NCI-H2029 treated with DMSO at 0.1 percent for 48 hours (cell line): ENCODE data around the gene PTRHD1.

Experiments used
- DNase-seq: peaks from one replicate; lab custom pipeline; 2025; lab: John Stamatoyannopoulos, UW

The PTRHD1 gene

GRCh38 chr2:24756789-24757188 lies 36.4 kb downstream of the PTRHD1 start:
- DNase-seq, result no peak

GRCh38 chr2:24754985-24755705 lies 38.0 kb downstream of the PTRHD1 start:
- DNase-seq, result peak; percentile 19

DNA sequence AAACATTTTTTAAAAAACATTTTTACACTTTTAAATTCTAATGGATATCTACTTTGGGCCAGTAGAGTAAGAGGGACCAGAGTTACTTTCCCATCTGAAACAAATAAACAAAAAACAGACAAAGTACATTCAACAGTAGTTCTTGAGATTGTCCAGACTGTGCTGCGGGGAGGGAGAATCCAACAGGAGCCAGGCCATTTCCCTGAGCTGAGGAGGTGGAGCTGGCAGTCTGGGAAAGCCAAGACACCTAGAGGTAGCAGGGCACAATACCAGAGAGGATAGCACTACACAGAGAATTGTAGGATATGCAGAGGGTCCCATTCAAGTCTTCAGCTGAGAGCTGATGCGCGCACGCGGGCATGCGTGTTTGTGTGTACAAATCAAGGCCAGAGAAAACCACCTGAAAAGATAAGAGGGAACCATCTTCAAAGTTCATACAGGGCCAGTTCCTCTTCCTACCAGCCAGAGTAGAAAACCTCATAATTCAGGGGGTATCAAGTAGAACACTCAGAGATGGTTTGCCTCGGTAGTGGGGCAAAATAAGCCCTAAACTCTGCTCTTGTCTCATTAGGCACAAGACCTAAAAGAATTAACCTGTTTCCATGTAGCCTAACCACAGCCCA lies 44.0 kb downstream of the PTRHD1 start:
- no peak for DNase-seq

DNA sequence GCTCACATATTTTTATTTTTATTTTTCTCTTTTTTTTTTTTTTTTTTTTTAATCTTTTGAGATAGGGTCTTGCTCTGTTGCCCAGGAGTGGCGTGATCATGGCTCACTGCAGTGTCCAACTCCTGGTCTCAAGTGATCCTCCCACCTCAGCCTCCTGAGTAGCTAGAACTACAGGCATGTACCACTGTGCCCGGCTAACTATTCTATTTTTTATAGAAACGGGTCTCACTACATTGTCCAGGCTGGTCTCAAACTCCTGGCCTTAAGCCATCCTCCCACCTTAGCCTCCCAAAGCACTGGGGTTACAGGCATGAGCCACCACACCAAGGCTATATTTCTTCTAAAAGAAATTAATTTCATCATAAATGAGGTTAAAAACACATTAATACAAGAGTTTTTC lies 45.9 kb downstream of the PTRHD1 start:
- no peak for DNase-seq

DNA sequence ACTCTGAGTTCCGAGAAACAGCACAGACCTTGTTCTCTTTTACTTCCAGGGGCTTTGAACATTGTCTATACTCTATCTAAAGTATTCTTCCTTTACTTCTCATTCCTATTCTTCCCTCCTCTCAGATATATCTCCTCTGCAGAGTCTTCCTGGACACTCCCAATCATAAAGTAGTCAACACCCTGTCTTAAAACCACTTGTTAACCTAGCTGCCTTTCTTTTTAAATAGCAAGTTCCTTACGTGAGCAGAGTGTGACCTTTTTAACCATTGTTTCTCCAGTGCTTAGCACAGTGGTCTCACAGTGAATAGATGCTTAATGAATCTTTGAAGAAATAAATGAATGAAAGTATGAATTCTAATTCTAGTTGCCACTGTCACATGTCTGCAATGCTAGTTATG lies 47.4 kb downstream of the PTRHD1 start:
- no peak for DNase-seq

- DNase-seq, result no peak
These were observed 48.8 kb downstream of the PTRHD1 start for GRCh38 chr2:24744356-24744755.

- no peak for DNase-seq
These were observed 49.3 kb downstream of the PTRHD1 start for GRCh38 chr2:24743924-24744323.

- no peak for DNase-seq
These were observed 50.5 kb downstream of the PTRHD1 start for GRCh38 chr2:24742730-24743129.

GRCh38 chr2:24740142-24740541 lies 53.0 kb downstream of the PTRHD1 start:
- DNase-seq, result no peak
